GM12878 (cell line): Measurements from ENCODE around the gene DLGAP3. TPM values are rescaled to one million over a fixed set of nuclear protein-coding genes. Genes with fewer than 3 reads are reported as not detected.

ENCODE experiments used
- ATAC-seq: fragments of 200-7000 bp; cut with Tn5 transposase; 3 replicates; pipeline ENCODE4 v1.9.1; 2020; ENCODE audit warnings: mild to moderate bottlenecking, moderate library complexity
- BruUV-seq: library from RNA; stranded (reverse); fragments of 400-500 nt; replicated peaks from 2 replicates; lab custom pipeline; 2021; lab: Mats Ljungman, UMichigan
- CTCF ChIA-PET: fragments of 300-600 bp; sonication (Branson Sonifier 250); formaldehyde crosslinking; extraction: SDS; loops from one replicate; lab custom pipeline; 2021; ENCODE audit warnings: inconsistent platforms; lab: Yijun Ruan, JAX
- POLR2A ChIA-PET: fragments of 350-600 bp; formaldehyde crosslinking; extraction: SDS; loops from one replicate; lab custom pipeline; 2021; ENCODE audit warnings: inconsistent platforms; lab: Charles Lee
- RAD21 ChIA-PET: fragments of 300-600 bp; sonication (Branson Sonifier 250); formaldehyde crosslinking; loops from one replicate; lab custom pipeline; 2023; ENCODE audit warnings: antibody characterized with exemption; ENCODE audit not compliant: unreplicated experiment; lab: Charles Lee
- SMC1A ChIA-PET: fragments of 300-600 bp; sonication (Branson Sonifier 250); formaldehyde crosslinking; loops from one replicate; lab custom pipeline; 2023; ENCODE audit not compliant: unreplicated experiment, uncharacterized antibody; lab: Charles Lee
- DNase-seq: peaks from one replicate; pipeline ENCODE4 v3.0.0-alpha.2; 2011; ENCODE audit warnings: low read depth, low spot score
- FAIRE-seq: peaks from 3 replicates; lab custom pipeline; 2011; peaks lifted over from hg19 to GRCh38; lab: Jason Lieb, UNC
- H2AFZ ChIP-seq: 2 replicates; pipeline ENCODE4 v1.6.0; 2011; ENCODE audit warnings: low read depth, low read length, control low read depth; ENCODE audit not compliant: control insufficient read depth
- H3K27ac ChIP-seq: 2 replicates; pipeline ENCODE4 v1.5.1; 2011; ENCODE audit warnings: control low read depth; ENCODE audit not compliant: control insufficient read depth, insufficient read depth
- H3K27me3 ChIP-seq, 2 experiments: replicated peaks in 1 of 2; 2 replicates each; pipeline versions ENCODE4 v1.6.0 to v1.6.1; 2011; ENCODE audit warnings: low read length in 1 of 2; ENCODE audit not compliant: control insufficient read depth in 2 of 2, insufficient read depth in 2 of 2
- H3K36me3 ChIP-seq, 2 experiments: 2 replicates each; pipeline ENCODE4 v1.5.1; 2011; ENCODE audit warnings: low read length in 1 of 2; ENCODE audit not compliant: control insufficient read depth in 2 of 2, insufficient read depth in 2 of 2
- H3K4me1 ChIP-seq: 2 replicates; pipeline ENCODE4 v1.6.1; 2011; ENCODE audit warnings: mild to moderate bottlenecking, low read length, moderate library complexity, mixed read lengths; ENCODE audit not compliant: control insufficient read depth, insufficient read depth
- H3K4me2 ChIP-seq: 2 replicates; pipeline ENCODE4 v1.6.0; 2011; ENCODE audit warnings: control low read depth; ENCODE audit not compliant: control insufficient read depth, insufficient read depth
- H3K4me3 ChIP-seq: fragments of 200-600 bp; sonication (generic); 2 replicates; pipeline ENCODE4 v1.5.1; 2016
- H3K79me2 ChIP-seq: 2 replicates; pipeline ENCODE4 v1.6.0; 2011; ENCODE audit warnings: low read length; ENCODE audit not compliant: control insufficient read depth, insufficient read depth
- H3K9ac ChIP-seq: 2 replicates; pipeline ENCODE4 v1.8.0; 2011; ENCODE audit warnings: low read length, control low read depth, mixed read lengths; ENCODE audit not compliant: control insufficient read depth, insufficient read depth
- H3K9me3 ChIP-seq: replicated peaks from 3 replicates; pipeline ENCODE4 v1.5.1; 2011; ENCODE audit warnings: mild to moderate bottlenecking, low read length; ENCODE audit not compliant: control insufficient read depth, insufficient read depth
- H4K20me1 ChIP-seq: 2 replicates; pipeline ENCODE4 v1.6.0; 2011; ENCODE audit not compliant: control insufficient read depth, insufficient read depth
- BRCA1 ChIP-seq: IDR thresholded peaks from 2 replicates; pipeline ENCODE4 v1.6.1; 2011; ENCODE audit warnings: low read depth, low read length, improper control_type of control experiment
- HCFC1 ChIP-seq: fragments of 150-350 bp; IDR thresholded peaks from 2 replicates; pipeline ENCODE4 v1.6.1; 2014; ENCODE audit warnings: low read length
- NR2C1 ChIP-seq: fragments of 450-650 bp; IDR thresholded peaks from 2 replicates; pipeline ENCODE4 v1.6.1; 2017; ENCODE audit warnings: antibody characterized with exemption, mild to moderate bottlenecking, moderate library complexity
- PAX8 ChIP-seq: fragments of 450-650 bp; IDR thresholded peaks from 2 replicates; pipeline ENCODE4 v1.6.1; 2017; ENCODE audit warnings: mild to moderate bottlenecking, moderate library complexity
- PBX3 ChIP-seq: IDR thresholded peaks from 2 replicates; pipeline ENCODE4 v1.6.1; 2011; ENCODE audit warnings: mild to moderate bottlenecking, low read depth, low read length, moderate library complexity; ENCODE audit not compliant: insufficient replicate concordance
- POLR2A ChIP-seq: IDR thresholded peaks from 2 replicates; pipeline ENCODE4 v1.6.1; 2011; ENCODE audit warnings: low read depth, mild to moderate bottlenecking, low read length
- POLR2AphosphoS2 ChIP-seq: IDR thresholded peaks from 2 replicates; pipeline ENCODE4 v1.6.1; 2011; ENCODE audit warnings: low read depth, mild to moderate bottlenecking, low read length, improper control_type of control experiment, moderate library complexity
- RAD21 ChIP-seq: IDR thresholded peaks from 2 replicates; pipeline ENCODE4 v1.6.1; 2011; ENCODE audit warnings: mild to moderate bottlenecking, low read depth, low read length, moderate library complexity; ENCODE audit not compliant: insufficient read depth
- RUNX3 ChIP-seq: IDR thresholded peaks from 2 replicates; pipeline ENCODE4 v1.6.1; 2012; ENCODE audit warnings: low read length, inconsistent platforms
- SMAD1 ChIP-seq: fragments of 450-650 bp; IDR thresholded peaks from 2 replicates; pipeline ENCODE4 v1.6.1; 2018; ENCODE audit warnings: mild to moderate bottlenecking, low read depth; ENCODE audit not compliant: partially characterized antibody
- SRF ChIP-seq, 2 experiments: IDR thresholded peaks; 2 replicates each; pipeline ENCODE4 v1.6.1; 2011; ENCODE audit warnings: low read depth in 2 of 2, low read length in 2 of 2, mild to moderate bottlenecking in 1 of 2, moderate library complexity in 1 of 2
- TBL1XR1 ChIP-seq: IDR thresholded peaks from 2 replicates; pipeline ENCODE4 v1.6.1; 2012; ENCODE audit warnings: low read depth, low read length, improper control_type of control experiment
- TCF12 ChIP-seq: IDR thresholded peaks from 2 replicates; pipeline ENCODE4 v1.6.1; 2011; ENCODE audit warnings: low read depth, mild to moderate bottlenecking, low read length
- TCF3 ChIP-seq: IDR thresholded peaks from 2 replicates; pipeline ENCODE4 v1.6.1; 2012; ENCODE audit warnings: low read depth, mild to moderate bottlenecking, low read length, borderline replicate concordance; ENCODE audit not compliant: insufficient read depth
- WGBS: methylation state at CpG from one replicate; pipeline ENCODE4 v1.1.6; 2016; ENCODE audit warnings: low lambda C conversion rate; ENCODE audit not compliant: insufficient replicate concordance, insufficient coverage; ENCODE audit errors: missing lambda C conversion rate; 5-methylcytosine and 5-hydroxymethylcytosine counted together
- in situ Hi-C: fragments of 300-500 bp; cut with MboI; formaldehyde crosslinking; loops from 9 replicates; pipeline ENCODE4 v1.14.3; 2018; ENCODE audit warnings: mixed read lengths
- intact Hi-C: fragments of 100-400 bp; cut with micrococcal nuclease; formaldehyde crosslinking; loops from one replicate; pipeline ENCODE4 v1.14.2; 2022; ENCODE audit not compliant: unreplicated experiment
- polyA plus RNA-seq, 11 experiments: library from polyadenylated mRNA; depleted of rRNA in 4 of 11; unstranded in 6 of 11; stranded (reverse) in 5 of 11; fragments of >200 nt; fragmentation: Nextera tagmentation in 4 of 11; fragmentation: Illumina TruSeq in 1 of 11; extraction: Ambion mirVana in 4 of 11; extraction: Trizol in 1 of 11; gene quantifications; 1 replicate in 1 of 11; 2 replicates in 10 of 11; pipeline versions ENCODE4 v1.2.1 to v1.2.3, GENCODE V29; 2011 to 2016; ENCODE audit warnings: inconsistent platforms in 2 of 11, missing spikeins in 2 of 11, low read depth in 1 of 11
- total RNA-seq, 4 experiments: library from RNA; depleted of rRNA in 3 of 4; stranded (reverse); fragments of >200 nt in 3 of 4; fragmentation: Illumina TruSeq in 1 of 4; extraction: Trizol in 1 of 4; gene quantifications; 2 replicates each; pipeline versions ENCODE4 v1.2.1 to v1.2.3, GENCODE V29; 2013 to 2021
- TF ChIP-seq, protein P1 (sequence below): fragments of 150-350 bp; IDR thresholded peaks from 2 replicates; pipeline ENCODE4 v1.6.1; 2016; ENCODE audit warnings: low read depth, low read length

DLGAP3 gene
- total and polyA plus RNA-seq, 10 of the 15 experiments (the other 5 are each of a cell fraction or from before 2014, with no cell fraction given) = 0.03 to 0.15 (median 0.08) TPM; not detected in 4

GRCh38 chr1:34856697-34857096 is 72.8 kb downstream of the DLGAP3 start:
- Histone ChIP-seq H2AFZ (no peak overlapping the region), H4K20me1 (no peaks in the 10 kb centered on the region; the same call in 1 of the 2 replicates), H3K27me3 (no peaks in the 10 kb centered on the region), H3K4me3 (no peak overlapping the region), H3K36me3 (peaks cover 10 to 12% of the 10 kb centered on the region in 2 experiments), H3K9ac (no peak overlapping the region)
- in situ Hi-C loops = no loop called here
- no TSS peak for BruUV-seq
- ChIA-PET SMC1A (interaction anchor here (1.0 kb wide), 1 partner anchor 60 kb away, joined by 5 read pairs; no protein-coding TSS in a partner anchor), CTCF (interaction anchor here (0.6 to 6.8 kb wide), 2 partner anchors 9 to 302 kb away, joined by 3 to 58 read pairs; no protein-coding TSS in a partner anchor), RAD21 (no interaction called here)
- no peak for FAIRE-seq
- intact Hi-C loops = loop anchor here (5.0 to 10.0 kb wide), 2 partner anchors 328 to 441 kb away; no protein-coding TSS in a partner anchor
- 99% methylated on average over 6 of the region's 6 CpGs for WGBS
- no peak for TF ChIP-seq BRCA1
- TF ChIP-seq POLR2A = no peak
- no peak for TF ChIP-seq RAD21
- TF ChIP-seq RUNX3 = no peak
- no peak for TF ChIP-seq PAX8
- TF ChIP-seq POLR2AphosphoS2 = no peak
- TF ChIP-seq SRF (IDR thresholded peaks at IDR 0.05; ENCODE audit: low read depth in 2 of 2, low read length in 2 of 2) = no peak
- TF ChIP-seq TCF3 = no peak
- TF ChIP-seq, protein P1, sequence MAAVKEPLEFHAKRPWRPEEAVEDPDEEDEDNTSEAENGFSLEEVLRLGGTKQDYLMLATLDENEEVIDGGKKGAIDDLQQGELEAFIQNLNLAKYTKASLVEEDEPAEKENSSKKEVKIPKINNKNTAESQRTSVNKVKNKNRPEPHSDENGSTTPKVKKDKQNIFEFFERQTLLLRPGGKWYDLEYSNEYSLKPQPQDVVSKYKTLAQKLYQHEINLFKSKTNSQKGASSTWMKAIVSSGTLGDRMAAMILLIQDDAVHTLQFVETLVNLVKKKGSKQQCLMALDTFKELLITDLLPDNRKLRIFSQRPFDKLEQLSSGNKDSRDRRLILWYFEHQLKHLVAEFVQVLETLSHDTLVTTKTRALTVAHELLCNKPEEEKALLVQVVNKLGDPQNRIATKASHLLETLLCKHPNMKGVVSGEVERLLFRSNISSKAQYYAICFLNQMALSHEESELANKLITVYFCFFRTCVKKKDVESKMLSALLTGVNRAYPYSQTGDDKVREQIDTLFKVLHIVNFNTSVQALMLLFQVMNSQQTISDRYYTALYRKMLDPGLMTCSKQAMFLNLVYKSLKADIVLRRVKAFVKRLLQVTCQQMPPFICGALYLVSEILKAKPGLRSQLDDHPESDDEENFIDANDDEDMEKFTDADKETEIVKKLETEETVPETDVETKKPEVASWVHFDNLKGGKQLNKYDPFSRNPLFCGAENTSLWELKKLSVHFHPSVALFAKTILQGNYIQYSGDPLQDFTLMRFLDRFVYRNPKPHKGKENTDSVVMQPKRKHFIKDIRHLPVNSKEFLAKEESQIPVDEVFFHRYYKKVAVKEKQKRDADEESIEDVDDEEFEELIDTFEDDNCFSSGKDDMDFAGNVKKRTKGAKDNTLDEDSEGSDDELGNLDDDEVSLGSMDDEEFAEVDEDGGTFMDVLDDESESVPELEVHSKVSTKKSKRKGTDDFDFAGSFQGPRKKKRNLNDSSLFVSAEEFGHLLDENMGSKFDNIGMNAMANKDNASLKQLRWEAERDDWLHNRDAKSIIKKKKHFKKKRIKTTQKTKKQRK = no peak
- TF ChIP-seq NR2C1 = no peak
- no peak for TF ChIP-seq PBX3
- no peak for TF ChIP-seq SMAD1
- TF ChIP-seq TBL1XR1 = no peak
- TF ChIP-seq TCF12 = no peak
- no peak for TF ChIP-seq HCFC1
- TF ChIP-seq, all 136 proteins: peak for 0
- POLR2A ChIA-PET = no interaction called here
- no peak for ATAC-seq
- Histone ChIP-seq H3K9me3 (no peaks in the 10 kb centered on the region), H3K79me2 (peaks cover 32% of the 10 kb centered on the region), H3K27ac (no peak overlapping the region), H3K4me2 (no peak overlapping the region), H3K4me1 (no peaks in the 10 kb centered on the region)
- DNase-seq = no peak
